ENCODE results near the gene OPCML. TPM values are rescaled to one million over a fixed set of nuclear protein-coding genes. Genes with fewer than 3 reads are reported as not detected.

Gene OPCML
- total RNA-seq: under 1 TPM in 1 of 2 donors, not detected in 1; 0.04 TPM

DNA sequence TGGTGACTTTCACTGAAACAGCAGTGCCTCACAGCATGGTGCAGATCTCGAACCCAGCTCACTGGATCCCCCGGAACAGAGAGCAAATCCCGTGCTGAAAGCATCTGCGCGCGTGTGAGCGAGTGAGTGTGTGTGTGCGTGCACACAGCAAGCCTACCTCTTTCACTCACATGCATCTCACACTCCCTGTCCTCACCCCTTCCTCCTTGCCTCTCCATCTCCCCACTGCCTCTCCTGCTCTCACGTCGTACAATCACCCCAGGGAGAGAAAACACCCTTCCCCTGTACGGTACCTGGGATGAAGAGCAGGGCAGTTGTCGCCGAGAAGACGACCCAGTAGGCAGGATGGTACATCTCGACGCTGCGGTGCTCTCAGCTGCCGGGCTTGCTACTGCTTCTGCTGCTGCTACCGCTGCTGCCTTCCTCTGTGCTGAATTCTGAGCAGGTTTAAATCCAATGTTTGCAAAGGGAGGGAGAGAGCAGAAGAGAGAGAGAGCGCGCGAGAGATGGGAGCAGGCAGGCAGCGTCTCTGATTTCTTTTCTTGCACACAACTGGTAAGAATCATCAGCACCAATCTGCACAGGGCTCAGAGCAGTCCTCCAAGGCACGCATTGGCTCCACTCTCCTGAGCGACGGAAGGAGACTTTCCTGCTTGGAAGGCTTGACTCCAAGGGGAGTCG, at the start of gene OPCML:
TSS of gene OPCML (minus strand) at position 531 of the 681 bp plus-strand sequence.
- Histone ChIP-seq H3K4me1 (no peaks in the 10 kb centered on the region), H3K4me3 (no peak within 1 kb of the TSS), H3K36me3 (no peaks in the 10 kb centered on the region), H3K27me3 (peaks cover 0 to 8% of the 10 kb centered on the region in 2 donors), H3K27ac (no peak within 1 kb of the TSS), H3K9me3 (no peaks in the 10 kb centered on the region)
- TF ChIP-seq, protein P1, sequence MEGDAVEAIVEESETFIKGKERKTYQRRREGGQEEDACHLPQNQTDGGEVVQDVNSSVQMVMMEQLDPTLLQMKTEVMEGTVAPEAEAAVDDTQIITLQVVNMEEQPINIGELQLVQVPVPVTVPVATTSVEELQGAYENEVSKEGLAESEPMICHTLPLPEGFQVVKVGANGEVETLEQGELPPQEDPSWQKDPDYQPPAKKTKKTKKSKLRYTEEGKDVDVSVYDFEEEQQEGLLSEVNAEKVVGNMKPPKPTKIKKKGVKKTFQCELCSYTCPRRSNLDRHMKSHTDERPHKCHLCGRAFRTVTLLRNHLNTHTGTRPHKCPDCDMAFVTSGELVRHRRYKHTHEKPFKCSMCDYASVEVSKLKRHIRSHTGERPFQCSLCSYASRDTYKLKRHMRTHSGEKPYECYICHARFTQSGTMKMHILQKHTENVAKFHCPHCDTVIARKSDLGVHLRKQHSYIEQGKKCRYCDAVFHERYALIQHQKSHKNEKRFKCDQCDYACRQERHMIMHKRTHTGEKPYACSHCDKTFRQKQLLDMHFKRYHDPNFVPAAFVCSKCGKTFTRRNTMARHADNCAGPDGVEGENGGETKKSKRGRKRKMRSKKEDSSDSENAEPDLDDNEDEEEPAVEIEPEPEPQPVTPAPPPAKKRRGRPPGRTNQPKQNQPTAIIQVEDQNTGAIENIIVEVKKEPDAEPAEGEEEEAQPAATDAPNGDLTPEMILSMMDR (IDR thresholded peaks at IDR 0.05): no peak
- DNase-seq (ENCODE audit: low spot score): no peak

DNA sequence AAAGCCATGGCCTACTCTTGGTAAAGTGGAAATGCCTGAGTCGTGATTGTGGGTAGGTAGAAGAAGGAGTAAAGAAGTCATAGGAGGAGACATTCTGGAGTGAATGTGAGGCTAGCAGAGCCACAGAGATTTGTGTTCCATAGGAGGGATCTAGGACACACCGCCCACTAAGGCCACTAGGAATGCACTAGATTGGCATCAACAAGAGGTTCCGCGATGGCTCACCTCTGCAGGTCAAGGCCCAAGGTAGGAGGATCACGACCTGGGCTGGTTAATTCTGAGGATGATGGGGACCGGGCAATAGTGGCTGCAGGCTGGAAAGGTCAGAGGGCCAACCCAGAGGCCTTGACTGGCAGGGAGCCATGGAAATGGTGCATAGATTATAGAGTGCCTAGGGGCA, 48.8 kb upstream of the OPCML start:
- H3K4me1 ChIP-seq: no peaks in the 10 kb centered on the region
- no peak overlapping the region for H3K27ac ChIP-seq
- DNase-seq (ENCODE audit: low spot score): no peak
- no peaks in the 10 kb centered on the region for H3K36me3 ChIP-seq
- TF ChIP-seq, protein P1 (IDR thresholded peaks at IDR 0.05): no peak
- no peaks in the 10 kb centered on the region for H3K9me3 ChIP-seq
- no peak overlapping the region for H3K4me3 ChIP-seq
- no peaks in the 10 kb centered on the region for H3K27me3 ChIP-seq

DNA sequence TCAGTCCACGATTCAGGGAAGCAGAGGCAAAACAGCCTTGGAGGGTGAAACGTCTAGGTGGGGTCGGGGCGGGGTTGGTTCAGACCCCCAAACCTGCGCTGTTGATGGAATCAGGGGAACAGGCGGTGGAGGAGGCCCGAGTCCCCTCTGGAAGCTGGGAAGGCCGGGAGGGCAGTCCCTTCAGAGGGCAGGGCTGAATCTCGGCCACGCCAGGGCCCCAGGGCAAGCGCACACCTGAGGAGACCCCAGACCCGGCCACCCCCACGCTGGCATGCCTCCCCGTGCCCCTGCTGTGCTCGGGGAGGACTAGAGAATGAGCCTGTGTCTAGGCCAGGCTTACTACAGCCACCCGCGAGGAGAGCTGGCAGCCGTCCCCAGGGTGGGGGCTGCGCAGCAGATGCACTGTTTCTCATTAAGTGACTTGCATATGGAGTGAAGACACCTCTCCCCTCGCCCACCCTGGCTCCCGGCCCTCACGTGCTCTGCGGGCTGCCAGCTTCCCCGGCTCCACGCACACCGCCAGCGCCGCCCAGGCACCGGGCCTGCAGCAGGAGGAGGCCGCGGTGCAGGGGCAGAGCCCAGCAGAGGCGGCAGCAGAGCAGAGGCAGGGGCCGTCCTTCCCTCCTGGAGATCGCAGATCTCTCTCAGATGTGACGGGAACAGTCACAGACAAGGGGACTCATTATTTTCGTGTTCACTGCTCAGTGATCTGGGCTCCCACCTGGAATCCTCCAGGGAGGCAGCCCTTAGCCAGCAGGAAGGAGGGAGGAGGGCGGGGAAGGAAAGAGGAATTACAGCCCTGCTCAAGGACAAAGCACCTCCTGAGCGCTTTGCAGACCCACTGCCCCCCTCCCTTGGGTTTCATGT, 47.1 kb upstream of the OPCML start:
- H3K4me1 ChIP-seq: no peaks in the 10 kb centered on the region
- H3K9me3 ChIP-seq: no peaks in the 10 kb centered on the region
- TF ChIP-seq, protein P1 (IDR thresholded peaks at IDR 0.05): no peak
- no peak overlapping the region for H3K27ac ChIP-seq
- H3K4me3 ChIP-seq: no peak overlapping the region
- no peaks in the 10 kb centered on the region for H3K27me3 ChIP-seq
- no peaks in the 10 kb centered on the region for H3K36me3 ChIP-seq
- no peak for DNase-seq (ENCODE audit: low spot score)

DNA sequence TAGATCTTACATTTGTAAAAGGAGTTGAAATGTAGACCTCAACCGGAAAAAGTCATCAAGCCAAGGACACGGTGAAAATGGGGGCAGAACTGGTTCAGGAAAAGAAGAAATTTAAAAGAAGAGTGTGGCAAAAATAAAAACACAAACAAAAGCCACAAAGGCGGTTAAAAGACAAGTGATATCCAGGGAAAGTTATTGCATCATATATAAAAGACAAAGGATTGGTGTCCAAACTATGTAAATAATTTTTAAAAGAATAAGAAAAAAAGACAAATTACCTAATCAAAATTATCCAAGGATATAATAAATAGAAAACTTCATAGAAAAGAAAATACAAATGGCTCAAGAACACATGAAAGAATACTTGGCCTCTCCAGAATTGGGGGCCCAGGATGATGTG, 45.1 kb upstream of the OPCML start:
- H3K27ac ChIP-seq: no peak overlapping the region
- H3K9me3 ChIP-seq: no peaks in the 10 kb centered on the region
- no peaks in the 10 kb centered on the region for H3K36me3 ChIP-seq
- H3K4me3 ChIP-seq: no peak overlapping the region
- TF ChIP-seq, protein P1 (IDR thresholded peaks at IDR 0.05): no peak
- no peaks in the 10 kb centered on the region for H3K4me1 ChIP-seq
- no peak for DNase-seq (ENCODE audit: low spot score)
- H3K27me3 ChIP-seq: no peaks in the 10 kb centered on the region

DNA sequence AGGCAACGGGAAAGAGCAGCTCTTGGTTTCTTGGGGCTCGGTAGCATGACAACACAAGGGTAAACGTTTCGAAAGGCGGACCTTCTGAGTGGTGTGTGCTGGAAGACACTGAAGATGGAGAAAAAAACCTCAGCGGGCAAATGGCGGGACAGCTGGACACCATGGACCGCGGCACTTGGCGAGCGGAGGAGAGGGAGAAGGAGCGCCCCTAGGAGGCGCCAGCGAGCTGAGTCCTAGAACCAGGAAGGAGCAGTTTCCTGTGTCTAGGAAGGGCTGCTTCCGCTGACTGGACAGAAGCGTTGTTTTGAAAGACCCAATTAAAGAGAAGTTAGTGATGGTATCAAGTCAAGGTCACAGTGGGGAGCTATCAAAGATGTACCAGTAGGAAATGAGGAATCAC, 44.0 kb upstream of the OPCML start:
- TF ChIP-seq, protein P1 (IDR thresholded peaks at IDR 0.05): no peak
- H3K27ac ChIP-seq: no peak overlapping the region
- no peak overlapping the region for H3K4me3 ChIP-seq
- no peaks in the 10 kb centered on the region for H3K9me3 ChIP-seq
- H3K36me3 ChIP-seq: no peaks in the 10 kb centered on the region
- no peaks in the 10 kb centered on the region for H3K4me1 ChIP-seq
- DNase-seq (ENCODE audit: low spot score): no peak
- H3K27me3 ChIP-seq: no peaks in the 10 kb centered on the region
